Pulmonary artery endothelial cell (primary cell): Measurements from ENCODE around the gene AGPAT1. TPM values are rescaled to one million over a fixed set of nuclear protein-coding genes. Genes with fewer than 3 reads are reported as not detected.

Experiments used
- DNase-seq: peaks from one replicate; pipeline ENCODE4 v3.0.0-alpha.2; 2011; ENCODE audit warnings: low read depth, low spot score
- total RNA-seq: library from RNA; depleted of rRNA; stranded (reverse); fragments of >200 nt; gene quantifications from 2 replicates; pipeline ENCODE4 v1.2.3, GENCODE V29; 2014

AGPAT1 gene
- total RNA-seq, 1 donor from 2014 or later = 8.3 TPM

GRCh38 chr6:32123681-32124080 lies 52.2 kb downstream of the AGPAT1 start:
- no peak for DNase-seq

- DNase-seq = no peak
These were observed 55.3 kb downstream of the AGPAT1 start for GRCh38 chr6:32120573-32121059.

- DNase-seq = peak; percentile 59
These were observed 56.9 kb downstream of the AGPAT1 start for GRCh38 chr6:32118782-32119628.

Other genes with a start within 250 kb of the AGPAT1 start
- not detected in 2 replicates for gene C2, start 248.4 kb downstream of the AGPAT1 start, total RNA-seq
- gene CFB, start 230.0 kb downstream of the AGPAT1 start, total RNA-seq = 3.4 and 4.0 TPM in 2 replicates
- 110 and 121 TPM in 2 replicates for gene NELFE, start 217.1 kb downstream of the AGPAT1 start, total RNA-seq
- gene SKIC2, start 216.9 kb downstream of the AGPAT1 start, total RNA-seq = 42.9 and 49.6 TPM in 2 replicates
- gene DXO, start 203.9 kb downstream of the AGPAT1 start, total RNA-seq = 10.1 and 11.6 TPM in 2 replicates
- gene C4A, start 194.0 kb downstream of the AGPAT1 start, total RNA-seq = 0.46 and 1.3 TPM in 2 replicates
- gene C4B, start 161.3 kb downstream of the AGPAT1 start, total RNA-seq = 0.66 and 1.0 TPM in 2 replicates
- not detected in 2 replicates for gene CYP21A2, start 137.7 kb downstream of the AGPAT1 start, total RNA-seq
- 0.21 and 0.73 TPM in 2 replicates for gene TNXB, start 66.7 kb downstream of the AGPAT1 start, total RNA-seq
- gene ATF6B, start 47.8 kb downstream of the AGPAT1 start, total RNA-seq = 13.7 and 13.9 TPM in 2 replicates
- 6.3 and 6.7 TPM in 2 replicates for gene FKBPL, start 45.8 kb downstream of the AGPAT1 start, total RNA-seq
- gene PRRT1, start 24.1 kb downstream of the AGPAT1 start, total RNA-seq = 0.07 TPM in 1 of 2 replicates, not detected in the other
- 35.1 and 69.7 TPM in 2 replicates for gene PPT2, start 21.9 kb downstream of the AGPAT1 start, total RNA-seq
- 1.2 and 1.3 TPM in 2 replicates for gene EGFL8, start 11.5 kb downstream of the AGPAT1 start, total RNA-seq
- gene RNF5, start 2.3 kb upstream of the AGPAT1 start, total RNA-seq = 31.5 and 35.3 TPM in 2 replicates
- 0.26 and 0.53 TPM in 2 replicates for gene AGER, start 8.2 kb upstream of the AGPAT1 start, total RNA-seq
- gene PBX2, start 14.1 kb upstream of the AGPAT1 start, total RNA-seq = 41.8 and 48.7 TPM in 2 replicates
- 6.0 and 7.1 TPM in 2 replicates for gene GPSM3, start 16.6 kb upstream of the AGPAT1 start, total RNA-seq
- 20.1 and 25.0 TPM in 2 replicates for gene NOTCH4, start 48.0 kb upstream of the AGPAT1 start, total RNA-seq
- not detected in 2 replicates for gene TSBP1, start 195.8 kb upstream of the AGPAT1 start, total RNA-seq
- not detected in 2 replicates for gene BTNL2, start 231.1 kb upstream of the AGPAT1 start, total RNA-seq